Small intestine (tissue), 7 donors: Measurements from ENCODE around the gene FAM20C. TPM values are rescaled to one million over a fixed set of nuclear protein-coding genes. Genes with fewer than 3 reads are reported as not detected.
A peak's percentile ranks its signal among the peaks of the same experiment; 100 is the strongest.

Experiments
- DNase-seq, 2 donors: peaks; one replicate each; pipeline versions ENCODE4 v3.0.0 to v3.0.0-alpha.2; 2013
- FAIRE-seq: peaks from 2 replicates; lab custom pipeline; 2012; peaks lifted over from hg19 to GRCh38; lab: Jason Lieb, UNC
- H3K27ac ChIP-seq, 3 donors: one replicate each; pipeline ENCODE4 v1.5.1; 2013; ENCODE audit warnings: low read length in 2 of 3, mild to moderate bottlenecking in 2 of 3, control low read depth in 1 of 3, inconsistent platforms in 1 of 3, low read depth in 1 of 3, moderate library complexity in 1 of 3
- H3K27me3 ChIP-seq, 3 donors: one replicate each; pipeline ENCODE4 v1.6.1; 2013; ENCODE audit warnings: low read length in 3 of 3, inconsistent platforms in 1 of 3; ENCODE audit not compliant: control insufficient read depth in 3 of 3, insufficient read depth in 3 of 3
- H3K36me3 ChIP-seq, 3 donors: one replicate each; pipeline ENCODE4 v1.6.1; 2013; ENCODE audit warnings: low read length in 3 of 3, inconsistent platforms in 1 of 3, low read depth in 1 of 3, mild to moderate bottlenecking in 1 of 3, moderate library complexity in 1 of 3; ENCODE audit not compliant: control insufficient read depth in 3 of 3, insufficient read depth in 2 of 3
- H3K4me1 ChIP-seq, 3 donors: one replicate each; pipeline ENCODE4 v1.6.1; 2013; ENCODE audit warnings: low read length in 2 of 3, inconsistent platforms in 1 of 3, low read depth in 1 of 3, mild to moderate bottlenecking in 1 of 3, moderate library complexity in 1 of 3; ENCODE audit not compliant: control insufficient read depth in 3 of 3, insufficient read depth in 2 of 3
- H3K4me3 ChIP-seq, 3 donors: one replicate each; pipeline ENCODE4 v1.5.1; 2013; ENCODE audit warnings: low read length in 3 of 3, control low read depth in 1 of 3, inconsistent platforms in 1 of 3, low read depth in 1 of 3, mild to moderate bottlenecking in 1 of 3, moderate library complexity in 1 of 3
- H3K9me3 ChIP-seq, 2 donors: one replicate each; pipeline ENCODE4 v1.6.1; 2013; ENCODE audit warnings: low read depth in 1 of 2, low read length in 1 of 2; ENCODE audit not compliant: control insufficient read depth in 2 of 2, insufficient read depth in 1 of 2
- WGBS, 3 donors: extraction: QIAGEN DNeasy Blood & Tissue Kit; methylation state at CpG; one replicate each; pipeline ENCODE4 v1.1.7; 2013; 5-methylcytosine and 5-hydroxymethylcytosine counted together
- polyA plus RNA-seq, 4 donors: library from polyadenylated mRNA; stranded (reverse) in 3 of 4; unstranded in 1 of 4; fragments of 200-250 nt in 3 of 4; fragments of 120-200 nt in 1 of 4; gene quantifications; one replicate each; pipeline versions ENCODE4 v1.2.1 to v1.2.3, GENCODE V29; 2013
- donor health status: healthy with polysubstance abuse.
- donor health status: control.
- donor health status: control.
- donor health status: Bipolar disorder and iron deficiency.
- donor health status: healthy.

FAM20C gene
- polyA plus RNA-seq, 4 donors, result 19.7 to 69.4 (median 32.1) TPM

DNA sequence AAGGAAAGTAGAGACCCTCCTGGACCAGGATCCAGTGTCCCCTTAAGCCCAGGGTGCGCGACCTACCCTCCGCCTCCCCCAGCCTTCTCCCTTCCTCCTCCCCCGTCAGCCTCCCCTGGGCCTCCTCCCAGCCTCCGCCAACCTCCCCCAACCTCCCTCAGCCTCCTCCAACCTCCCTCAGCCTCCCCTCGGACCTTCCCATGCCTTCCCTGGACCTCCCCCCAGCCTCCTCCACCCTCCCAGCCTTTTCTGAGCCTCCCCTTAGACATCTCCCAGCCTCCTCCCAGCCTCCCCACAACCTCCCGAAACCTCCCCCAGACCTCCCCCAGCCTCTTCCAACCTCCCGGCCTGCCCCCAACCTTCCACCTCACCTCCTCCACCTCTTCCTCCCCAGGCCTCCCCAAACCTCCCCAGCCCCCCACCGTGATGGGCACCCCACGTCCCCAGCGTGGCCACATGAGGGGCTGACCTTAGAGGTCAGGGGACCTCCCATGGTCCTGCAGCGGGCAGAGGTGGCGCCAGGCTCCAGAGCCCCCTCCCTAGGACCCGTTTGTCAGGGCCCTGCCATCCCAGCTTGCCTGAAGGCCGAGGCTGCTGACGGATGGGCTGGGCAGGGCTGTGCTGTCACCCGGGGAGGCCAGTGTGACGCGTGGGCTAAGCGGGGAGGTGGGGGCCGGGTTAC is 18.8 kb downstream of the FAM20C start:
- H3K4me3 ChIP-seq, result no peak overlapping the region
- WGBS, 3 donors, result 86 to 93% (median 92%) methylated on average over 20 to 21 of the region's 21 CpGs
- no peaks in the 10 kb centered on the region for H3K27me3 ChIP-seq
- DNase-seq, result no peak
- H3K9me3 ChIP-seq, result peaks cover 0 to 4% of the 10 kb centered on the region in 2 donors
- no peak for FAIRE-seq
- peaks cover 0 to 78% (median 0%) of the 10 kb centered on the region in 3 donors for H3K36me3 ChIP-seq
- H3K27ac ChIP-seq, result no peak overlapping the region
- H3K4me1 ChIP-seq, result peaks cover 0 to 5% (median 0%) of the 10 kb centered on the region in 3 donors

GRCh38 chr7:211715-212058 is 19.3 kb downstream of the FAM20C start:
- DNase-seq (no peak), FAIRE-seq (no peak)
- peaks cover 0 to 77% (median 0%) of the 10 kb centered on the region in 3 donors for H3K36me3 ChIP-seq
- H3K9me3 ChIP-seq, result peaks cover 0 to 4% of the 10 kb centered on the region in 2 donors
- no peak overlapping the region for H3K27ac ChIP-seq
- H3K27me3 ChIP-seq, result no peaks in the 10 kb centered on the region
- WGBS, 3 donors, result 90 to 94% (median 93%) methylated on average over 15 to 19 of the region's 19 CpGs
- no peak overlapping the region for H3K4me3 ChIP-seq
- H3K4me1 ChIP-seq, result peaks cover 0 to 6% (median 0%) of the 10 kb centered on the region in 3 donors

- no peak overlapping the region for H3K27ac ChIP-seq
- DNase-seq, result no peak
- peaks cover 0 to 16% (median 0%) of the 10 kb centered on the region in 3 donors for H3K4me1 ChIP-seq
- no peaks in the 10 kb centered on the region for H3K27me3 ChIP-seq
- 91 to 97% (median 94%) methylated on average over 14 of the region's 14 CpGs for WGBS, 3 donors
- H3K36me3 ChIP-seq, result peaks cover 0 to 81% (median 0%) of the 10 kb centered on the region in 3 donors
- no peak overlapping the region for H3K4me3 ChIP-seq
- FAIRE-seq, result no peak
- H3K9me3 ChIP-seq, result peaks cover 0 to 4% of the 10 kb centered on the region in 2 donors
Measured at GRCh38 chr7:212754-213153, 20.4 kb downstream of the FAM20C start.

GRCh38 chr7:213324-213993 is 21.1 kb downstream of the FAM20C start:
- Histone ChIP-seq H3K36me3 (peaks cover 0 to 81% (median 0%) of the 10 kb centered on the region in 3 donors), H3K4me1 (peaks cover 0 to 18% (median 0%) of the 10 kb centered on the region in 3 donors)
- FAIRE-seq, result no peak

GRCh38 chr7:214410-215212 is 22.2 kb downstream of the FAM20C start:
- no peak for DNase-seq
- no peak overlapping the region for H3K27ac ChIP-seq
- 77 to 81% (median 80%) methylated on average over 36 of the region's 36 CpGs for WGBS, 3 donors
- H3K27me3 ChIP-seq, result no peaks in the 10 kb centered on the region
- H3K9me3 ChIP-seq, result peaks cover 0 to 4% of the 10 kb centered on the region in 2 donors
- H3K4me3 ChIP-seq, result no peak overlapping the region
- peaks cover 0 to 26% (median 0%) of the 10 kb centered on the region in 3 donors for H3K4me1 ChIP-seq
- no peak for FAIRE-seq
- H3K36me3 ChIP-seq, result peaks cover 0 to 81% (median 0%) of the 10 kb centered on the region in 3 donors

More at GRCh38 chr7:213324-213993, 21.1 kb downstream of the FAM20C start:
- Histone ChIP-seq H3K27me3 (no peaks in the 10 kb centered on the region), H3K27ac (no peak overlapping the region), H3K9me3 (peaks cover 0 to 4% of the 10 kb centered on the region in 2 donors), H3K4me3 (no peak overlapping the region)
- 90 to 96% (median 92%) methylated on average over 27 of the region's 27 CpGs for WGBS, 3 donors
- DNase-seq, result no peak

DNA sequence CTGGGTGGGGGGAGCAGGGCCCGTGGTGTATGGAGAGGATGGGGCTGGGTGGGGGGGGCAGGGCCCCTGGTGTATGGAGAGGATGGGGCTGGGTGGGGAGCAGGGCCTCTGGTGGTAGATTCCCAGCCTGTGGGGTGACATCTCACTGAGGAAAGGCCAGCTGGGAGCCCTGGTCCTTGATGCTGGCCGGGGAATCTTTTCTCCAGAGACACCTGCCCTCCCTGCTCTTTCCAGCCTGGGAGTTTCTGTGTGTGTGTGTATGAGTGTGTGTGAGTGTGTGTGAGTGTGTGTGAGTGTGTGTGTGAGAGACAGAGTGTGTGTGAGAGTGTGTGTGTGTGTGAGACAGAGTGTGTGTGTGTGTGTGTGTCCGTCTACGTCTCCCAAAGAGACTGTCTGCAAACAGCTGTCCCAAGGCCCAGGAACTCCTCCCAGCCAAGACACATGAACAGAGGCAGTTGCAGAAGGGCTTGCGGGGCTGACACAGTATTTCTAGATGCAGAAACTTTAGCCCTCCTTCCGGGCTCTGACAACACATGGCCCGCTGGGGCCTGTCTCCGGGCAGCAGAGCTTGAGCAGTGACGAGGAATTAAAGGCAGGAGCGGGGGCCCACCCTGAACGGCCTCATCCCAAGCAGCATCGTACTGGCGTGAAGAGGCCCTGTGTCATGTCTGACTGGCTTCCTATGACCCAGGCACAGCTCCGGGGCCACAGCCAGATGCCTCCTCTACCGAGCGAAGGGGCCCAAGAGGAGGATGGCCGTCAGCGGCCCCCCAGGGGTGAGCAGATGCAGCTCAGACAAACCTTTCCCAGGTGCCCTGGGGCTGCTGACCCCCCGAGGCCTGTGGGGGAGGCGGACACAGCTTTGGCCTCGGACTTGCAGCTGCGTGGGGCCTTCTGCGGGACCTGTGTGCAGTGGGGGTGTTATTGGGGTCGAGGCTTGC is 24.3 kb downstream of the FAM20C start:
- 70 to 85% (median 82%) methylated on average over 23 to 24 of the region's 24 CpGs for WGBS, 3 donors
- Histone ChIP-seq H3K27ac (peak overlapping the region in 2 of 3 donors; percentile 41 to 60), H3K9me3 (peaks cover 0 to 2% of the 10 kb centered on the region in 2 donors), H3K4me1 (peaks cover 0 to 31% (median 0%) of the 10 kb centered on the region in 3 donors), H3K36me3 (peaks cover 0 to 75% (median 0%) of the 10 kb centered on the region in 3 donors), H3K27me3 (no peaks in the 10 kb centered on the region), H3K4me3 (no peak overlapping the region)
- DNase-seq (peak in 1 of 2 donors; percentile 28), FAIRE-seq (no peak)

- Histone ChIP-seq H3K4me3 (no peak overlapping the region), H3K9me3 (no peaks in the 10 kb centered on the region), H3K27ac (no peak overlapping the region), H3K36me3 (peaks cover 0 to 68% (median 0%) of the 10 kb centered on the region in 3 donors), H3K4me1 (peaks cover 0 to 31% (median 0%) of the 10 kb centered on the region in 3 donors), H3K27me3 (no peaks in the 10 kb centered on the region)
- DNase-seq (no peak), FAIRE-seq (no peak)
- 88 to 90% (median 90%) methylated on average over 21 of the region's 21 CpGs for WGBS, 3 donors
Measured at GRCh38 chr7:217781-218180, 25.4 kb downstream of the FAM20C start.
